ENCODE measurements around the gene BIK.

Gene BIK

DNA sequence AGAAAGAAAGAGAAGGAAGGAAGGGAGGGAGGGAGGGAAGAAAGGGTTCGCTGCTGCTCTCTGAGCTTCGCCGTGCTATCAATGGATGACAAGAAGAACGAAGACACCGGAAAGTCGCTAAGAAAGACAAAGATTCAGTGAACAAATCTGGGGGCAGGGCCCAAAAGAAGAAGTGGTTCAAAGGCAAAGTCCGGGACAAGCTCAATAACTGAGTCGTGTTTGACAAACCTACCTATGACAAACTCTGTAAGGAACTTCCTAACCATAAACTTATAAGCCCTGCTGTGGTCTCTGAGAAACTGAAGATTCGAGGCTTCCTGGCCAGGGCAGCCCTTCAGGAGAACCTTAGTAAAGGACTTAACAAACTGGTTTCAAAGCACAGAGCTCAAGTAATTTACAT is 18.5 kb upstream of the BIK start:
- no peak overlapping the region for H3K4me3 ChIP-seq (replicated peaks; ENCODE audit: low read depth, low read length)
- TF ChIP-seq, protein P1, sequence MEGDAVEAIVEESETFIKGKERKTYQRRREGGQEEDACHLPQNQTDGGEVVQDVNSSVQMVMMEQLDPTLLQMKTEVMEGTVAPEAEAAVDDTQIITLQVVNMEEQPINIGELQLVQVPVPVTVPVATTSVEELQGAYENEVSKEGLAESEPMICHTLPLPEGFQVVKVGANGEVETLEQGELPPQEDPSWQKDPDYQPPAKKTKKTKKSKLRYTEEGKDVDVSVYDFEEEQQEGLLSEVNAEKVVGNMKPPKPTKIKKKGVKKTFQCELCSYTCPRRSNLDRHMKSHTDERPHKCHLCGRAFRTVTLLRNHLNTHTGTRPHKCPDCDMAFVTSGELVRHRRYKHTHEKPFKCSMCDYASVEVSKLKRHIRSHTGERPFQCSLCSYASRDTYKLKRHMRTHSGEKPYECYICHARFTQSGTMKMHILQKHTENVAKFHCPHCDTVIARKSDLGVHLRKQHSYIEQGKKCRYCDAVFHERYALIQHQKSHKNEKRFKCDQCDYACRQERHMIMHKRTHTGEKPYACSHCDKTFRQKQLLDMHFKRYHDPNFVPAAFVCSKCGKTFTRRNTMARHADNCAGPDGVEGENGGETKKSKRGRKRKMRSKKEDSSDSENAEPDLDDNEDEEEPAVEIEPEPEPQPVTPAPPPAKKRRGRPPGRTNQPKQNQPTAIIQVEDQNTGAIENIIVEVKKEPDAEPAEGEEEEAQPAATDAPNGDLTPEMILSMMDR (IDR thresholded peaks at IDR 0.05; ENCODE audit: low read length, missing control alignments) = no peak
- no peak for DNase-seq (ENCODE audit: low read depth)

DNA sequence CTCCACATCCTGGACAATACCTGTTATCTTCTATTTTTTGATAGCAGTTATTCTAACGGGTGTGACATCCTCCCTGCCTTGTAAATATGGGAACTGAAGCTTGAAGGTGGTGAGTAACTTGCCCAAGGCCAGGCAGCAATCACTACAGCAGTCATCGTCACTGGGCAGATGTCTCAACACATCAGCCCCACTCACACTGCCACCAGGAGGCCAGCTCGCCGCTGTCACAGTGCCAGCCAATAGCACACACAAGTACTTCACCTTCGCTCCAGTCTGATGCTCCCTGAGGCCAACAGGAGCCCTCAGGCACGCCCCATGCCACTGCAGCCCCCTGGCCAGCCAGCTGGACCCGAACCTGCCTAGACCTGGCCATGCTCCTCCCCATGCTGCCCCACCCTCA is 16.5 kb upstream of the BIK start:
- H3K4me3 ChIP-seq (replicated peaks; ENCODE audit: low read depth, low read length) = no peak overlapping the region
- DNase-seq (ENCODE audit: low read depth) = peak; percentile 16
- TF ChIP-seq, protein P1 (IDR thresholded peaks at IDR 0.05; ENCODE audit: low read length, missing control alignments) = no peak

DNA sequence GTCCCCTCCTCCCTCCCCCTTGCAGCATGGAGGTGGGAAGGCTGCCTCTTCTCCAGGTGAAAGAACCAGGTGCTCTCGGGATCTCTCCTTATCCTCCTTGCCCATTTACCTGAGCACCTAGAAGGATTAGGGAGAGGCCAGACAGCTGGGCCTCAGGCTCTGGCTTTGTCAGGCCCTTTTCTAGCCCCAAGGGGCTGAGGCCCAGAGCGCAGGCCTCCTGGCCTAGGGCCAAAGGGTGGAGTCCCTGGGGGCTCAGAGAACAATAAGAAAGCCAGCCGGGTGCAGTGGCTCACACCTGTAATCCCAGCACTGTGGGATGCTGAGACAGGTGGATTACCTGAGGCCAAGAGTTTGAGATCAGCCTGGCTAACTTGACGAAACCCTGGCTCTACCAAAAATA is 16.0 kb upstream of the BIK start:
- DNase-seq (ENCODE audit: low read depth) = no peak
- H3K4me3 ChIP-seq (replicated peaks; ENCODE audit: low read depth, low read length) = no peak overlapping the region
- TF ChIP-seq, protein P1 (IDR thresholded peaks at IDR 0.05; ENCODE audit: low read length, missing control alignments) = no peak

DNA sequence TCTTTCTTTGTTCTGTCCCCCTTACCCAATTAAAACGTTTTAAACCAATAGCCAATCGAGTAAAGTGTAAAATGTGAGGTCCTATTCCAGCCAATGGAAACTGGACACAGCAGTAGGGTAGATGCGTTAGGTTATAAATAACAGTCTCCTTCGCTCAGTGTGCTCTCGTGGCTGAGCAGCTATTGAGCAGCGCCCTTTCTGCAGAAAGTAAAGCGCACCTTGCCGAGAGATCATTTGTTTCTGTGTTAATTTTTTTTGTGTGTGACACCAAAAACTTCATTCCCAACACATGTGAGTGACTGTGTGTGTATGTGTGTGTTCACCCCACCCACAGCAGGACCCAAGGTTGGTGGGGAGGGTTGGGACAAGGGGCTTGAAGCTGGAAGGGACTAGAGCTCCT is 14.1 kb upstream of the BIK start:
- H3K4me3 ChIP-seq (replicated peaks; ENCODE audit: low read depth, low read length) = no peak overlapping the region
- TF ChIP-seq, protein P1 (IDR thresholded peaks at IDR 0.05; ENCODE audit: low read length, missing control alignments) = no peak
- DNase-seq (ENCODE audit: low read depth) = no peak

DNA sequence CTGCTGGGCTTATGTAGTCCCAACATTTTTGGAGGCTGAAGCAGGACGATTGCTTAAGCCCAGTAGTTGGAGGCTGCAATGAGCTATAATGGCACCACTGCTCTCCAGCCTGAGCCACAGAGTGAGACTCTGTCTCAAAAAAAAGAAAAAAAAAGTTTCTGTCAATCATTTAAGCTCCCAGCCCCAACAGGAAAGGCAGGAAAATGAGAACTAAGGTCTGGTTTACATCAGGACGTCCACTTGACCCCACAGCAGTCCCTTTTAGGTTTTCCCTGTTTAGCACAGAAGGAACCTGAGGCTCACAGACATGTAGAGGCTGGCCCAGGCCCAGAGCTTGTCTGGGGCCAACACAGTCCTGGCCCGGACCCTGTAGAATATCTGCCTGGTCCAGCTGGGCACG is 12.2 kb upstream of the BIK start:
- TF ChIP-seq, protein P1 (IDR thresholded peaks at IDR 0.05; ENCODE audit: low read length, missing control alignments) = no peak
- DNase-seq (ENCODE audit: low read depth) = peak; percentile 8
- H3K4me3 ChIP-seq (replicated peaks; ENCODE audit: low read depth, low read length) = no peak overlapping the region

DNA sequence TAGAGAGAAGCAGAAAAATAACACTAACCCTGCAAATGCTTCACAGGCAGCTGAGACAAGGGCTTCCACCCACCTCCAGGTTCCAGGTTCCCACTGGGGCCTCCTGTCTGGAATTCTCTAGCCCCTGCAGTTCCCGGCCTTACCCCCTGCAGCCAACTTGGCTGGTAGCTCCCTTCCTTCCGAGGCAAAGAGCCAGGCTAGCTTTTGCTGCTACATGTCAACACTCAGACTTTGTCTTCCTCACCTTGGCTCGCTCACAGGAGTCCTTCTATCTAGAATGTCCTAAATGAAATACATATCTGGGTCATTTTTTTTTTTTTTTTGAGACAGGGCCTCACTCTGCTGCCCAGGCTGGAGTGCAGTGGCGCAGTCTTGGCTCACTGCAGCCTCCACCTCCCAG is 11.5 kb upstream of the BIK start:
- H3K4me3 ChIP-seq (replicated peaks; ENCODE audit: low read depth, low read length) = no peak overlapping the region
- peak; percentile 10 for DNase-seq (ENCODE audit: low read depth)
- TF ChIP-seq, protein P1 (IDR thresholded peaks at IDR 0.05; ENCODE audit: low read length, missing control alignments) = no peak

DNA sequence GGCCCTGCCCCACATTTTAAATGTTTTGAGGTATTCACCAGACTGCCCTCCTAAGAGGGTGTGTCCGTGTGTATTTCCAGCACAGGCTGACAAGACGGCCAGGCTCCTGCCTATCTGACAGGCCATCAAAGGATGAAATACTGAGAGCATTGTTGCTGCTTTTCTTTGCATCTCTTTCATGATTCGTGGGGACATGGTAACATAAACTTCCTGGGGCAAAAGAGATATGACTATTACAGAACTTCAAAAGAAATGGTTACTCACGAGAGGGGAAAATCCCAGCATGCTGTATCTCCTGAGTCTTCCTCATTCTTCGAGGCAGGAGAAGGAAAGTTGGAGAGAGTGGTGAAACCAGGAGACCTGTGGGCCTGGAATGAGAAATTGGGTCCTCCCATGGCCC is 10.3 kb upstream of the BIK start:
- H3K4me3 ChIP-seq (replicated peaks; ENCODE audit: low read depth, low read length) = no peak overlapping the region
- DNase-seq (ENCODE audit: low read depth) = no peak
- TF ChIP-seq, protein P1 (IDR thresholded peaks at IDR 0.05; ENCODE audit: low read length, missing control alignments) = no peak
